ENCODE data around the gene RPS27. TPM values are rescaled to one million over a fixed set of nuclear protein-coding genes. Genes with fewer than 3 reads are reported as not detected.

RPS27 gene
- total and polyA plus RNA-seq, 2 donors (not counting 1 experiment from before 2014, with no cell fraction given) = 4,812 to 15,978 TPM

GRCh38 chr1:153984123-153984894 is 6.3 kb upstream of the RPS27 start:
- no peaks in the 10 kb centered on the region for H3K9me3 ChIP-seq (ENCODE audit: control extremely low read depth in 1 of 3, control insufficient read depth in 2 of 3, insufficient read depth in 1 of 3, low read length in 2 of 3)
- CTCF ChIA-PET = interaction anchor here (0.6 to 6.2 kb wide), 15 partner anchors 7 to 473 kb away, joined by 3 to 103 read pairs (median 22); partner anchors contain the start of genes DENND4B and JTB
- Mint-ChIP-seq H3K27ac (peak overlapping the region; percentile 23), H3K9me3 (ENCODE audit: insufficient read depth) (no peaks in the 10 kb centered on the region), H3K4me3 (peak overlapping the region; percentile 38), H3K4me1 (peaks cover 28% of the 10 kb centered on the region), H3K27me3 (no peaks in the 10 kb centered on the region)
- no peak for DNase-seq
- H3K36me3 ChIP-seq (replicated peaks in 1 of 2; ENCODE audit: control extremely low read depth in 1 of 2, control insufficient read depth in 1 of 2, extremely low read depth in 1 of 2, insufficient read depth in 2 of 2, low read length in 1 of 2) = no peaks in the 10 kb centered on the region
- H3K27ac ChIP-seq (ENCODE audit: low read length in 2 of 2) = no peak overlapping the region
- no peak overlapping the region for H3K4me3 ChIP-seq (ENCODE audit: control extremely low read depth in 1 of 5, extremely low read depth in 1 of 5, insufficient read depth in 1 of 5, low read depth in 2 of 5, low read length in 4 of 5)
- peaks cover 15 to 24% of the 10 kb centered on the region in 2 donors for H3K4me1 ChIP-seq (ENCODE audit: control insufficient read depth in 2 of 2, insufficient read depth in 2 of 2, low read length in 2 of 2)
- ATAC-seq (ENCODE audit: low read depth) = no peak
- WGBS (ENCODE audit: insufficient coverage) = 100% methylated on average over 2 of the region's 6 CpGs
- no peak overlapping the region for H3K9ac ChIP-seq (ENCODE audit: low read length)
- intact Hi-C loops (cut with micrococcal nuclease) = no loop called here
- H3K79me2 ChIP-seq (ENCODE audit: control insufficient read depth, insufficient read depth, low read length) = peaks cover under 1% of the 10 kb centered on the region
- no peaks in the 10 kb centered on the region for H4K20me1 ChIP-seq (ENCODE audit: control insufficient read depth, insufficient read depth, low read length, poor library complexity, severe bottlenecking)
- no peaks in the 10 kb centered on the region for H3K27me3 ChIP-seq (replicated peaks in 1 of 4; ENCODE audit: control extremely low read depth in 1 of 4, control insufficient read depth in 3 of 4, insufficient read depth in 4 of 4, low read length in 3 of 4)
- POLR2A ChIA-PET = interaction anchor here (1.4 to 3.7 kb wide), 2 partner anchors 38 to 350 kb away, joined by 4 to 18 read pairs; partner anchors contain the start of gene DENND4B
- no peak for TF ChIP-seq CTCF (IDR thresholded peaks at IDR 0.05)
- no peak for TF ChIP-seq EZH2 (IDR thresholded peaks at IDR 0.05; ENCODE audit: borderline replicate concordance, insufficient read depth, low read depth, low read length, poor library complexity, severe bottlenecking)
- no peak overlapping the region for H2AFZ ChIP-seq (ENCODE audit: insufficient read depth, low read depth, low read length, poor library complexity, severe bottlenecking)
- H3K4me2 ChIP-seq (replicated peaks; ENCODE audit: low read depth, low read length, poor library complexity, severe bottlenecking) = no peak overlapping the region
